ENCODE results near the gene CCBE1.

CCBE1 gene

GRCh38 chr18:59696311-59697235 is 650 bp downstream of the CCBE1 start:
- Histone ChIP-seq H3K9me3 (ENCODE audit: control insufficient read depth, low read depth, low read length) (no peaks in the 10 kb centered on the region), H3K27me3 (ENCODE audit: control insufficient read depth, insufficient read depth, low read length) (peaks cover 62% of the 10 kb centered on the region), H3K9ac (ENCODE audit: low read length) (peak overlapping the region; percentile 31), H3K27ac (ENCODE audit: low read length) (no peak overlapping the region), H3K4me1 (ENCODE audit: control insufficient read depth, low read depth, low read length) (peaks cover 46% of the 10 kb centered on the region), H3K36me3 (ENCODE audit: control insufficient read depth, low read depth, low read length) (no peaks in the 10 kb centered on the region), H3K4me3 (ENCODE audit: low read length) (peak overlapping the region; percentile 64)

- peak overlapping the region; percentile 64 for H3K4me3 ChIP-seq (ENCODE audit: low read length)
- H3K27ac ChIP-seq (ENCODE audit: low read length), result no peak overlapping the region
- H3K36me3 ChIP-seq (ENCODE audit: control insufficient read depth, low read depth, low read length), result no peaks in the 10 kb centered on the region
- H3K27me3 ChIP-seq (ENCODE audit: control insufficient read depth, insufficient read depth, low read length), result peaks cover 62% of the 10 kb centered on the region
- H3K9me3 ChIP-seq (ENCODE audit: control insufficient read depth, low read depth, low read length), result no peaks in the 10 kb centered on the region
- peaks cover 45% of the 10 kb centered on the region for H3K4me1 ChIP-seq (ENCODE audit: control insufficient read depth, low read depth, low read length)
- H3K9ac ChIP-seq (ENCODE audit: low read length), result no peak overlapping the region
These were observed 1.7 kb downstream of the CCBE1 start for GRCh38 chr18:59695551-59695950.

- Histone ChIP-seq H3K27me3 (ENCODE audit: control insufficient read depth, insufficient read depth, low read length) (peaks cover 62% of the 10 kb centered on the region), H3K9ac (ENCODE audit: low read length) (no peak overlapping the region), H3K4me3 (ENCODE audit: low read length) (no peak overlapping the region), H3K9me3 (ENCODE audit: control insufficient read depth, low read depth, low read length) (no peaks in the 10 kb centered on the region), H3K27ac (ENCODE audit: low read length) (no peak overlapping the region), H3K4me1 (ENCODE audit: control insufficient read depth, low read depth, low read length) (peaks cover 45% of the 10 kb centered on the region), H3K36me3 (ENCODE audit: control insufficient read depth, low read depth, low read length) (no peaks in the 10 kb centered on the region)
These were observed 2.4 kb downstream of the CCBE1 start for GRCh38 chr18:59694824-59695223.

GRCh38 chr18:59691996-59692395 is 5.2 kb downstream of the CCBE1 start:
- H3K27me3 ChIP-seq (ENCODE audit: control insufficient read depth, insufficient read depth, low read length), result peaks cover 36% of the 10 kb centered on the region

GRCh38 chr18:59690996-59691395 is 6.2 kb downstream of the CCBE1 start:
- Histone ChIP-seq H3K27ac (ENCODE audit: low read length) (no peak overlapping the region), H3K9me3 (ENCODE audit: control insufficient read depth, low read depth, low read length) (no peaks in the 10 kb centered on the region), H3K9ac (ENCODE audit: low read length) (no peak overlapping the region), H3K27me3 (ENCODE audit: control insufficient read depth, insufficient read depth, low read length) (peaks cover 26% of the 10 kb centered on the region), H3K36me3 (ENCODE audit: control insufficient read depth, low read depth, low read length) (no peaks in the 10 kb centered on the region), H3K4me1 (ENCODE audit: control insufficient read depth, low read depth, low read length) (peaks cover 50% of the 10 kb centered on the region), H3K4me3 (ENCODE audit: low read length) (no peak overlapping the region)

More at GRCh38 chr18:59691996-59692395, 5.2 kb downstream of the CCBE1 start:
- Histone ChIP-seq H3K36me3 (ENCODE audit: control insufficient read depth, low read depth, low read length) (no peaks in the 10 kb centered on the region), H3K4me1 (ENCODE audit: control insufficient read depth, low read depth, low read length) (peaks cover 53% of the 10 kb centered on the region), H3K9ac (ENCODE audit: low read length) (no peak overlapping the region), H3K9me3 (ENCODE audit: control insufficient read depth, low read depth, low read length) (no peaks in the 10 kb centered on the region), H3K27ac (ENCODE audit: low read length) (no peak overlapping the region), H3K4me3 (ENCODE audit: low read length) (no peak overlapping the region)

GRCh38 chr18:59690186-59690982 is 6.8 kb downstream of the CCBE1 start:
- H3K4me3 ChIP-seq (ENCODE audit: low read length), result peak overlapping the region; percentile 15
- peaks cover 49% of the 10 kb centered on the region for H3K4me1 ChIP-seq (ENCODE audit: control insufficient read depth, low read depth, low read length)
- no peak overlapping the region for H3K9ac ChIP-seq (ENCODE audit: low read length)
- H3K27me3 ChIP-seq (ENCODE audit: control insufficient read depth, insufficient read depth, low read length), result peaks cover 20% of the 10 kb centered on the region
- H3K9me3 ChIP-seq (ENCODE audit: control insufficient read depth, low read depth, low read length), result no peaks in the 10 kb centered on the region
- no peaks in the 10 kb centered on the region for H3K36me3 ChIP-seq (ENCODE audit: control insufficient read depth, low read depth, low read length)
- no peak overlapping the region for H3K27ac ChIP-seq (ENCODE audit: low read length)

GRCh38 chr18:59689756-59690155 is 7.5 kb downstream of the CCBE1 start:
- H3K27me3 ChIP-seq (ENCODE audit: control insufficient read depth, insufficient read depth, low read length), result peaks cover 14% of the 10 kb centered on the region
- no peaks in the 10 kb centered on the region for H3K36me3 ChIP-seq (ENCODE audit: control insufficient read depth, low read depth, low read length)
- no peak overlapping the region for H3K9ac ChIP-seq (ENCODE audit: low read length)
- H3K27ac ChIP-seq (ENCODE audit: low read length), result no peak overlapping the region
- no peaks in the 10 kb centered on the region for H3K9me3 ChIP-seq (ENCODE audit: control insufficient read depth, low read depth, low read length)
- H3K4me1 ChIP-seq (ENCODE audit: control insufficient read depth, low read depth, low read length), result peaks cover 47% of the 10 kb centered on the region
- H3K4me3 ChIP-seq (ENCODE audit: low read length), result peak overlapping the region; percentile 15

GRCh38 chr18:59686260-59686659 is 11.0 kb downstream of the CCBE1 start:
- Histone ChIP-seq H3K9ac (ENCODE audit: low read length) (no peak overlapping the region), H3K27ac (ENCODE audit: low read length) (no peak overlapping the region), H3K9me3 (ENCODE audit: control insufficient read depth, low read depth, low read length) (no peaks in the 10 kb centered on the region), H3K4me3 (ENCODE audit: low read length) (no peak overlapping the region), H3K27me3 (ENCODE audit: control insufficient read depth, insufficient read depth, low read length) (no peaks in the 10 kb centered on the region), H3K4me1 (ENCODE audit: control insufficient read depth, low read depth, low read length) (peaks cover 46% of the 10 kb centered on the region), H3K36me3 (ENCODE audit: control insufficient read depth, low read depth, low read length) (no peaks in the 10 kb centered on the region)

- Histone ChIP-seq H3K27me3 (ENCODE audit: control insufficient read depth, insufficient read depth, low read length) (no peaks in the 10 kb centered on the region), H3K36me3 (ENCODE audit: control insufficient read depth, low read depth, low read length) (no peaks in the 10 kb centered on the region), H3K27ac (ENCODE audit: low read length) (no peak overlapping the region), H3K4me3 (ENCODE audit: low read length) (no peak overlapping the region), H3K9ac (ENCODE audit: low read length) (no peak overlapping the region), H3K4me1 (ENCODE audit: control insufficient read depth, low read depth, low read length) (peaks cover 45% of the 10 kb centered on the region), H3K9me3 (ENCODE audit: control insufficient read depth, low read depth, low read length) (no peaks in the 10 kb centered on the region)
These were observed 11.7 kb downstream of the CCBE1 start for GRCh38 chr18:59685501-59685900.

GRCh38 chr18:59684777-59685176 is 12.4 kb downstream of the CCBE1 start:
- no peak overlapping the region for H3K9ac ChIP-seq (ENCODE audit: low read length)
- H3K9me3 ChIP-seq (ENCODE audit: control insufficient read depth, low read depth, low read length), result no peaks in the 10 kb centered on the region
- no peak overlapping the region for H3K27ac ChIP-seq (ENCODE audit: low read length)
- no peaks in the 10 kb centered on the region for H3K36me3 ChIP-seq (ENCODE audit: control insufficient read depth, low read depth, low read length)
- H3K27me3 ChIP-seq (ENCODE audit: control insufficient read depth, insufficient read depth, low read length), result no peaks in the 10 kb centered on the region
- no peak overlapping the region for H3K4me3 ChIP-seq (ENCODE audit: low read length)
- H3K4me1 ChIP-seq (ENCODE audit: control insufficient read depth, low read depth, low read length), result peaks cover 38% of the 10 kb centered on the region

- Histone ChIP-seq H3K27ac (ENCODE audit: low read length) (no peak overlapping the region), H3K9me3 (ENCODE audit: control insufficient read depth, low read depth, low read length) (no peaks in the 10 kb centered on the region), H3K36me3 (ENCODE audit: control insufficient read depth, low read depth, low read length) (no peaks in the 10 kb centered on the region), H3K9ac (ENCODE audit: low read length) (no peak overlapping the region), H3K27me3 (ENCODE audit: control insufficient read depth, insufficient read depth, low read length) (no peaks in the 10 kb centered on the region), H3K4me1 (ENCODE audit: control insufficient read depth, low read depth, low read length) (peaks cover 21% of the 10 kb centered on the region), H3K4me3 (ENCODE audit: low read length) (no peak overlapping the region)
These were observed 15.7 kb downstream of the CCBE1 start for GRCh38 chr18:59681521-59682004.

All from iPS-18a (cell line).